ENCODE results near the gene CIAO1.

DNA sequence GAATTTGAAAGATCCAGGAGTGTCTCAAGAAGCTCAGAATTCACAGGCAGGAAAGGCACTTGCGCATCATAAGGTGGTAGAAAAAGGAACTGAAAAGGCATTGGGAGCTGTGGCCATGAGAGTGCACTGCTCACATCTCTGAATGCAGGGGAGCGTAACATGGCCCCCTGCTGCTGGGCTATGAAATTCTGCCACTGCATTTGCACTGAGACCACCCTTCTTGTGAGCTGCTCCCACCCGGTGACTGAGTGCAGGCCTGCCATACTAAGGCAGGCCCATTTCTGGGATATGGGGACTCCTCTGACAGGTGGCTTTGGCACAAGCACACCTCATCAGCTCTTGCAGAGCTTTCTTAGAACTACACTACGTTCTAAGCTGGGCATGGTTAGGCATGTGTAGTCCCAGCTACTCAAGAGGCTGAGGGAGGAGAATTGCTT, 32.1 kb upstream of the CIAO1 start:
- TF ChIP-seq POLR2AphosphoS5 (IDR thresholded peaks at IDR 0.05; ENCODE audit: low read depth, low read length), result no peak
- no peak; the same call in 1 of the 2 replicates for TF ChIP-seq POLR2A (IDR thresholded peaks at IDR 0.05; ENCODE audit: low read depth, low read length)
